OCI-LY7 (cell line): ENCODE data around the gene MPC2. TPM values are rescaled to one million over a fixed set of nuclear protein-coding genes. Genes with fewer than 3 reads are reported as not detected.

Experiments used
- BruUV-seq: library from RNA; stranded (reverse); fragments of 400-500 nt; replicated peaks from 2 replicates; lab custom pipeline; 2021; lab: Mats Ljungman, UMichigan
- CTCF ChIA-PET: fragments of 300-600 bp; sonication (Branson Sonifier 250); formaldehyde crosslinking; loops from one replicate; lab custom pipeline; 2022; ENCODE audit warnings: antibody characterized with exemption; ENCODE audit not compliant: unreplicated experiment; lab: Charles Lee
- POLR2A ChIA-PET: fragments of 300-600 bp; sonication (Branson Sonifier 250); formaldehyde crosslinking; loops from one replicate; lab custom pipeline; 2022; ENCODE audit warnings: antibody characterized with exemption; lab: Charles Lee
- DNase-seq: peaks from one replicate; pipeline ENCODE4 v3.0.0-alpha.2; 2015; ENCODE audit warnings: low spot score
- H2AFZ ChIP-seq: fragments of 200-600 bp; sonication (generic), shearing (Covaris generic); 2 replicates; pipeline ENCODE4 v1.6.1; 2014; ENCODE audit warnings: mild to moderate bottlenecking, antibody characterized with exemption, low read length, moderate library complexity
- H3K27ac ChIP-seq: fragments of 200-600 bp; sonication (generic); 2 replicates; pipeline ENCODE4 v1.5.1; 2014; ENCODE audit warnings: mixed run types, low read depth, mild to moderate bottlenecking, moderate library complexity, low read length, inconsistent platforms; ENCODE audit not compliant: poor library complexity, severe bottlenecking
- H3K36me3 ChIP-seq: fragments of 200-600 bp; sonication (generic); 2 replicates; pipeline ENCODE4 v1.6.1; 2014; ENCODE audit warnings: mild to moderate bottlenecking, antibody characterized with exemption, low read length, moderate library complexity, mixed read lengths; ENCODE audit not compliant: insufficient read depth
- H3K4me1 ChIP-seq: fragments of 200-600 bp; sonication (generic); 2 replicates; pipeline ENCODE4 v1.5.1; 2014; ENCODE audit warnings: mild to moderate bottlenecking, low read length; ENCODE audit not compliant: insufficient read depth, poor library complexity, severe bottlenecking
- H3K4me2 ChIP-seq: fragments of 200-600 bp; sonication (generic); 2 replicates; pipeline ENCODE4 v1.6.1; 2014; ENCODE audit warnings: mild to moderate bottlenecking, low read length
- H3K4me3 ChIP-seq: fragments of 200-600 bp; sonication (generic); 2 replicates; pipeline ENCODE4 v1.5.1; 2014; ENCODE audit warnings: mild to moderate bottlenecking, low read depth, low read length; ENCODE audit not compliant: poor library complexity, severe bottlenecking
- H3K79me2 ChIP-seq: fragments of 200-600 bp; sonication (generic); 2 replicates; pipeline ENCODE4 v1.6.1; 2016; ENCODE audit warnings: low read depth, mild to moderate bottlenecking, low read length, moderate library complexity, mixed read lengths; ENCODE audit not compliant: insufficient read depth
- H3K9me2 ChIP-seq: fragments of 200-600 bp; sonication (generic); 2 replicates; pipeline ENCODE4 v1.6.1; 2016; ENCODE audit warnings: mild to moderate bottlenecking, low read length, mixed read lengths; ENCODE audit not compliant: insufficient read depth
- H3K9me3 ChIP-seq: fragments of 200-600 bp; sonication (generic); 2 replicates; pipeline ENCODE4 v1.6.1; 2014; ENCODE audit warnings: mild to moderate bottlenecking, mixed run types, low read length, mixed read lengths
- H4K20me1 ChIP-seq: fragments of 200-600 bp; sonication (generic); 2 replicates; pipeline ENCODE4 v1.6.1; 2014; ENCODE audit warnings: mild to moderate bottlenecking, antibody characterized with exemption, low read length, moderate library complexity, mixed read lengths; ENCODE audit not compliant: insufficient read depth
- CTCF ChIP-seq: fragments of 200-600 bp; sonication (generic); conservative IDR thresholded peaks from 2 replicates; pipeline ENCODE4 v1.5.1; 2014; ENCODE audit warnings: mild to moderate bottlenecking, antibody characterized with exemption, low read length, moderate library complexity, mixed read lengths
- EZH2phosphoT487 ChIP-seq: fragments of 200-600 bp; sonication (generic); IDR thresholded peaks from 2 replicates; pipeline ENCODE4 v1.6.1; 2018; ENCODE audit warnings: low read depth, borderline replicate concordance, mild to moderate bottlenecking, mixed run types, antibody characterized with exemption, low read length, moderate library complexity, mixed read lengths
- intact Hi-C: fragments of 100-400 bp; cut with micrococcal nuclease; formaldehyde crosslinking; loops from one replicate; pipeline ENCODE4 v1.10.0; 2022; ENCODE audit not compliant: unreplicated experiment
- total RNA-seq, 2 experiments: library from RNA; depleted of rRNA in 1 of 2; stranded (reverse); fragments of >200 nt in 1 of 2; shearing (Covaris generic) in 1 of 2; gene quantifications; 2 replicates each; pipeline ENCODE4 v1.2.3, GENCODE V29; 2014 to 2022

MPC2 gene
- total RNA-seq, 2 experiments from 2014 or later = 19.4 to 56.4 TPM

GRCh38 chr1:167947733-167948132, 10.9 kb upstream of the MPC2 start:
- Histone ChIP-seq H2AFZ (no peak overlapping the region), H3K79me2 (peaks cover 83% of the 10 kb centered on the region), H3K9me2 (no peaks in the 10 kb centered on the region), H3K4me3 (no peak overlapping the region), H3K36me3 (peaks cover 24% of the 10 kb centered on the region), H4K20me1 (no peaks in the 10 kb centered on the region; the same call in 1 of the 2 replicates), H3K4me2 (no peak overlapping the region), H3K4me1 (no peaks in the 10 kb centered on the region), H3K9me3 (peaks cover 14% of the 10 kb centered on the region; the same call in 1 of the 2 replicates), H3K27ac (no peak overlapping the region)
- ChIA-PET POLR2A (no interaction called here), CTCF (no interaction called here)
- no TSS peak for BruUV-seq
- no peak for DNase-seq
- intact Hi-C loops = no loop called here
- no peak for TF ChIP-seq CTCF
- no peak for TF ChIP-seq EZH2phosphoT487

- Histone ChIP-seq H3K79me2 (peaks cover 94% of the 10 kb centered on the region), H3K4me1 (peaks cover 2% of the 10 kb centered on the region), H4K20me1 (peaks cover 1% of the 10 kb centered on the region; the same call in 1 of the 2 replicates), H3K4me3 (no peak overlapping the region), H3K9me3 (peaks cover 14% of the 10 kb centered on the region; the same call in 1 of the 2 replicates), H2AFZ (no peak overlapping the region), H3K36me3 (peaks cover 15% of the 10 kb centered on the region), H3K4me2 (no peak overlapping the region), H3K9me2 (no peaks in the 10 kb centered on the region), H3K27ac (no peak overlapping the region)
- intact Hi-C loops = no loop called here
- ChIA-PET CTCF (no interaction called here), POLR2A (no interaction called here)
- no peak for TF ChIP-seq EZH2phosphoT487
- TF ChIP-seq CTCF = no peak
- no peak for DNase-seq
- BruUV-seq = no TSS peak
Observed at GRCh38 chr1:167943541-167943940, 6.7 kb upstream of the MPC2 start.

- BruUV-seq = no TSS peak
- peaks cover 4% of the 10 kb centered on the region; the same call in 1 of the 2 replicates for H3K9me3 ChIP-seq
- peaks cover 7% of the 10 kb centered on the region for H3K4me1 ChIP-seq
- peaks cover 15% of the 10 kb centered on the region for H3K36me3 ChIP-seq
- H3K79me2 ChIP-seq = peaks cover 80% of the 10 kb centered on the region
- ChIA-PET CTCF (interaction anchor here (0.5 kb wide), 1 partner anchor 39 kb away, joined by 3 read pairs; no protein-coding TSS in a partner anchor), POLR2A (no interaction called here)
- H4K20me1 ChIP-seq = peaks cover 8% of the 10 kb centered on the region; the same call in 1 of the 2 replicates
- intact Hi-C loops = no loop called here
- no peak for DNase-seq
- no peak overlapping the region for H3K4me3 ChIP-seq
- H3K27ac ChIP-seq = no peak overlapping the region
- H2AFZ ChIP-seq = no peak overlapping the region
- H3K4me2 ChIP-seq = no peak overlapping the region
- TF ChIP-seq EZH2phosphoT487 (no peak), CTCF (no peak)
- H3K9me2 ChIP-seq = no peaks in the 10 kb centered on the region
Observed at GRCh38 chr1:167940264-167940663, 3.4 kb upstream of the MPC2 start.
